ENCODE results near the gene CNTNAP2.

Gene CNTNAP2

DNA sequence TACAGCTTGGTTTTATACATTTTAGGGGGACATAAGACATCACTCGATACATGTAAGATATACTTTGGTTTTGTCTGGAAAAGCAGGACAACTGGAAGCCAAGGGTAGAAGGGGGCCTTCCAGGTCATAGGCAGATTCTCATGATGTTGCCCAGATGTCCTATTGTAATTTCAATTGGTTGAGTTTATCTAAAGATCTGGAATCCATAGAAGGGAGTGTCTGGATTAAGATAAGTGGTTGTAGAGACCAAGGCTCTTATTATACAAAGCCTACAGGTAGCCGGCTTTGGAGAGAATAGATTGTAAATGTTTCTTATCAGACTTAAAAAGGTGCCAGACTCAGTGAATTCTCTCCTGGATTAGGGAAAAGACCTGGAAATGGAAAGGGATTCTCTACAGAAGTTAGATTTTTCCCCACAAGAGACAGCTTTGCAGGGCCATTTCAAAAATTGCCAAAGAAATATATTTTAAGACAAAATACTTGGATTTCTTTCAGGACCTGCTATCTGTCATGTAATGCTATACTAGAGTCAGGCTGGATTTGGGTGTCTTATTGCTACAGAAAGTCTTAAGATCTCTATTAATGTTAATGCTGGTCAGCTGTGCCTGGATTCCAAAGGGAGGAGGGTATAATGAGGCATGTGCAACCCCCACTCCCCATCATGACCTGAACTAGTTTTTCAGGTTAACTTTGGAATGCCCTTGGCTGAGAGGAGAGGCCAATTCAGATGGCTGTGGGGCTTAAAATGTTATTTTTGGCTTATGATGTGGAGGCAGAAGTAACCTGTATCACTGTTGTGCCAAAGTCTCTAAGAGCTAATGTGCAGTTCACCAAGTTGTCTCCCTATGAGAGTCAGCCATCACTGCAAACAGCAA is 1962.8 kb downstream of the CNTNAP2 start:
- DNase-seq, result no peak

DNA sequence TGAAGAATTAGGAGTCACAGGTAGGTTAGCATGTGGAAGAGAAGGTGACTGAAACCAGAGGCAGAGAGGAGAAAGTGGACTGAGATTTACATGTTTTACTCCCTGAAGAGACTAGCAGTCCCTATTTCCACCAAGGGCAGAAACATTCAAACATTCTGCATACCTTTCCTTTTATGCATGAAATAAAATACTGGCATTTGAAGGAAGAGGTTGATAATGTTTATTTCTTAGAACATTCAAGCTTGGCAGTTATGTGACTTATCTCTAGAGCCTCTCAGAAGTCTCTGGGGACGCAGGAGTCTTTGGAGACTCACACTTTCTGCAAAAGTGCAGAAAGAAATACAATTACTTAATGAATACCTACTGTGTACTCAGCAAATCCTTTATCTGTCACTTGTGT is 1966.8 kb downstream of the CNTNAP2 start:
- no peak for DNase-seq

DNA sequence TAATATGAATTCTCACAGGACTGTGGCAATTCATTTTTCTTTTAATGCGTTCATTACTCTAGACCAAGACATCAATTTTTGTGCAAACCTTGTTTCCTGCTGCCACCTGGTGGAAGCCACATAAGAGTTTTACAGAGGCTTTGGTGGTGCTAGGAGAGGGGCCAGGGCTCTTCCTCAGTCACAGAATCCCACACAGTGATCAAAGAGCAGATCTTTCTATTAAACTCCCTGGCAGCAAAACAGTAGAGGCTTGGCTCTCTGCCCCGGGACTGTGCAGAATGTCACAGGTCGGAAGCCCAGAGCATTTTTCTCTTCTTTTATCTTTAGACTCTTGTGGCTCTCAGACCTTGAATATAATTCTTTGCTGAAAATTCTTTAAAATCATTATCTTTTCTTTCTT is 1967.5 kb downstream of the CNTNAP2 start:
- DNase-seq, result no peak

DNA sequence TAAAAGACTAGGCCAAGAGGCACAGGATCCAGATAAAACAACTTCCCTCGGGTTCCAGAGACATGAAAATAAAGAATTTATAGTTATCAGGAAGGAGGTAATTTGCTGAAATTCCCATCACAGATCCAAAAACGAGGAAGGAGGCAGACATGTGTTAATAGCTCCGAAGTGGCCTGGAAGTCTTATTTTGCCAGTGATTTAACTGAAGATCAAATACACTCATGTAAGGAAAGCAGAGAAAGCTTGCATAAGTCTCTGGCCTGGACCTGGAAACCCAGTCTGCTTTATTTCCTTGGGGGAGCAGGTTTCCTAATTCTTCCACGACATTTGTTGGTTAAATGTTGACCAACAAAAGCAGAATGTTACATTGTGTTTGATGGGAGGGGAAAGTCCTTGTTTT is 1975.3 kb downstream of the CNTNAP2 start:
- no peak for DNase-seq

DNA sequence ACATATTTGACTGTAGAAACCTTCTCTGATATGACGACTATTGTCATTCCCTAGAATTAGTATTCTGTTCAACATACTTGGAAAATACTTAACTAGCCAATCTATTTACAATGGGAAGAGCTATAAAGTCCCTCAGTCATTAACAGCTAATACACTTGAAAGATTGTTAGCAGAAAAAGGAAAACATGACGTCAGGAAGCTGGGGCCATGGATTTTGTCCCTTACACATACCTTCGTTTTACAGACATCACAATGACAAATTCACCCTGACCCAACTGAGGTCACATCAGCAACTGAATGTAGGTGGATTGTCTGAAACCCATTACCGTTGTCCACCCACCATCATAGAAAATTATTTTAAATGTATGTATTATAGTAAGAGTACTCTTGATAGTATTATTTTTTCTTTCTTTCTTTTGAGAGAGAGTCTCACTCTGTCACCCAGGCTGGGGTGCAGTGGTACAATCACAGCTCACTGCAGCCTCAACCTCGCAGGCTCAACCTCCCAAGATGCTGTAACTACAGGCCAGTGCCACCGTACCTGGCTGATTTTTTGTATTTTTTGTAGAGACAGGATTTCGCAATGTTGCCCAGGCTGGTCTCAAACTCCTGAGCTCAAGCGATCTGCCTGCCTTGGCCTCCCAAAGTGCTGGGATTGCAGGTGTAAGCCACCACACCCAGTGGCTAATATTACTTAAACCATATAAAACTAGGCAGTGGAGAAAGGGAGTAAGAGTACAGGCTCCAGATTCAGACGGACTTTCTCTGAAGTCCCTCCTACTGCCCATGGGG is 1977.0 kb downstream of the CNTNAP2 start:
- no peak for DNase-seq

DNA sequence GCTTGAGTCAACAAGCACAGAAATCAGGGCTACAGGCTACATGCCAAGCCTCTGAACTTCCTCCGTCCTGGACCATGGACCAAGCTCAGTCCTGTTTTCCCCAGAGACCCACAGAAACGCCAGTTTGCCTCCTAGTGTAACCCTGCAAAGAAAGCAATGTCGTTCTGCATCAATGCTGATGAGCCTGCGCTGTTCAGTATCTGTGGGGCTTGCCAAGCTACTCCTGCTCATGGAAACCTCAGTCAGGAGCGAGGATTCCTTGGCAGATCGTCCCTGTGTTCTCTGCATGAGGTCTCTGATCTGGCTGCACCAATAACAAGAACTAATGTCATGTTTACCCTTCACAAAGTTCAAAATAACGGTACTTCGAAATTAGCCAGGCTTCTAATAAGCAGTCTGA is 1978.5 kb downstream of the CNTNAP2 start:
- DNase-seq, result no peak

DNA sequence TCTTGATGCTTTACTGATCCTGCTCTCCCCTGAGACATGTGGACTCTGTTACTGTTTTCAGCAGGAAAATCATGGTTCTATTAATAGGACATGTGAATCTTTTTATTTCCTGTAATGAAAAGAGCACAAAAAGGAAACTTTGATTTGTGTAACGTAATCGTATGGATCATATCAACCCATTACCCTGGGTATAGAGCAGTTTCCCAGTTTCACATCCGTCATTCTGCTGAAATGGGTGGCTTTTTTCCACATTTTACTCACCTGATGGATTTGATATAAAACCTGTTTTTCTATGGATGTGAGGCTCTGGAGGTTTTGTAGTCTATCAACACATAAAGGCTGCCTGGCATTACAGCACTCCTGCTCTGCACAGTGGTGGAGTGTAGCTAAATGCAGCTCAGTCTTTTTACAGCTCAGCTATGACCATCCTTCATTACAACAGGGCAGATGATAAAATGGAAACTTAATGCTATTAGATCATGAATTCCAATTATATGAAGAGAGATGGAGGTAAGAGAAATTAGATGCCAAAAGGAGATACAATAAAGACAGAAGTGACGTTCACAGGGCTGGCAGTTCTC is 1987.6 kb downstream of the CNTNAP2 start:
- DNase-seq, result no peak

DNA sequence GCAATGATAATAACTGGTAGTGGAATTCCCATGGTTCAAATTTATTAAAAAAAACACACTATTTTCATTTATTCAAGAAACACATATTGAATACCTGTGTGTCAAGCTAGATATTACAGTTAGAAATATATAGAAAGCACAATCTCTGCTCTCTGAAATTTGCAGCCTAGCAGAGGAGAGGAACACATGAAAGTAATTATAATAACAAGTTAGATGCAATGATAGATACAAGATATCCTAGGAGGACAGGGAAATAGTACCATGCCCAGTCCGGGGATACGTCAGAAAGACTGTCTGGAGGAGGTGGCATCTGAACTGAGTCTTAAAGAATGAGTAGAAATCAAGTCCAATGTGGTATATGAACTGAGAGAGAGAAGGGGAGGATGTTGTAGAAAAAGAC is 1988.3 kb downstream of the CNTNAP2 start:
- DNase-seq, result no peak

DNA sequence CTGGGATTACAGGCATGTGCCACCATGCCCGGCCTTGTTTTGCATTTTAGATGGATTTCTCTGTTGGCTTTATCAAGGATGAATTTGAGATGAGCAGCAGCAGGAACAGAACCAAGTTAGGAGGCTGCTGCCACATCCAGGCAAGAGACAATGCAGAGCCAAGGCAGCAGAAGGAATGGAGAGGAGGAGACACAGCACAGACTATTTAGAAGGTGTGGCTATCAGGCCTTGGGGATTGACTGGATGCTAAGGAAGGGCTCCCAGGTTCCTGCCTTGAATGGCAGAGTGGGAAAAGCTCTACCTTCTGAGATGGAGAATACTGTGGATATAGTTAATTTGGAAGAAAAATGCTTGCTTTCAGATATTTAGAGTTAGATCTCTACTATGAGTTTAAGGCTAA is 1989.3 kb downstream of the CNTNAP2 start:
- no peak for DNase-seq

DNA sequence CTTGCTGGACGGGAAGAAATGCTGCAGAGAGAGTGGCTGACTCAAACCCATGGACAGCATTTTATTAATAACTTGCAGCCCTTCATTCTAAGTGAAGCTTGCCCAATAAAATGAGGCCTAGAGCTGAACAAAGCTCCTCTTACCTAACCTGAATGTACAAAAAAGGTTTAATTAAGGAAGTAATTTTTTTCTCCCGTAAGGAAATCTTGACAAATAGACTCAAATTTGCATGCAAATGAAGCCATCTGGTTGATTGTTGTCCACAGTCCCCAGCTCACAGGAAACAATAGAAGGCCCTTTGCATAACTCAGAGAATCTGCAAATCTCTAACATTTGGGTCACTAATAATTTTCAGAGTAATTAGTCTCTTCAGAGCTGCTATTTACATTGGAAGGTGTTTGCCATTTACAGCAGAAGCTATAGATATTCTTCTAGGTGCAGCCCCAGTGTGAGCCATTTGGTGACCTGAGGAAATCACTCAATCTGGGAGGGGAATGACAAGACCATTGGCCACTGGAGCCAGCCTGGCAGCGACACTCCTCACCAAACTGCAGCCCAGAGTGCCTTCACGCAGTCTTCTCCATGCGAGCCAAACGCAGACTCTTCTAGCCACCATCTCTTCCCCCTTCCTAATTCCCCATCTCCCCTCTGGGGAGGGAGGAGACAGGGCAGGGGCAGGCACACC is 1991.0 kb downstream of the CNTNAP2 start:
- no peak for DNase-seq

DNA sequence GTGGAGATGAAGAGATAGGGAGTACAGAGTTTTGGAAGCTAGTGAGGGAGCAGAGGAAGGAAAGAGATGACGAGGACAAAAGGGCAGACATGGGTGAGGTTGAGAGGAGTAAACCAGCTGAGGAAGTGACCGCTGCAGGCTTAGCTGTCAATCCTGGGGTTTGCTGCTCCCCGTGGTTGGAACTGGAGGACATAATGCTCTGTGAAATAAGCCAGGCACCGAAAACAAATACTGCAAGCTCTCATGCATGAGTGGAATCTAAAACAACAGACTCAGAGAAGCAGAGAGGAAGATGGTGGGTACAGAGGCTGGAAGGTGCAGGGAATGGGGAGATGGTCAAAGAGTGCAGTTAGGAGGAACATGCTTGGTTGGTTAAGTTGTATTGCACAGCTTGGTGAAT is 1991.8 kb downstream of the CNTNAP2 start:
- no peak for DNase-seq

DNA sequence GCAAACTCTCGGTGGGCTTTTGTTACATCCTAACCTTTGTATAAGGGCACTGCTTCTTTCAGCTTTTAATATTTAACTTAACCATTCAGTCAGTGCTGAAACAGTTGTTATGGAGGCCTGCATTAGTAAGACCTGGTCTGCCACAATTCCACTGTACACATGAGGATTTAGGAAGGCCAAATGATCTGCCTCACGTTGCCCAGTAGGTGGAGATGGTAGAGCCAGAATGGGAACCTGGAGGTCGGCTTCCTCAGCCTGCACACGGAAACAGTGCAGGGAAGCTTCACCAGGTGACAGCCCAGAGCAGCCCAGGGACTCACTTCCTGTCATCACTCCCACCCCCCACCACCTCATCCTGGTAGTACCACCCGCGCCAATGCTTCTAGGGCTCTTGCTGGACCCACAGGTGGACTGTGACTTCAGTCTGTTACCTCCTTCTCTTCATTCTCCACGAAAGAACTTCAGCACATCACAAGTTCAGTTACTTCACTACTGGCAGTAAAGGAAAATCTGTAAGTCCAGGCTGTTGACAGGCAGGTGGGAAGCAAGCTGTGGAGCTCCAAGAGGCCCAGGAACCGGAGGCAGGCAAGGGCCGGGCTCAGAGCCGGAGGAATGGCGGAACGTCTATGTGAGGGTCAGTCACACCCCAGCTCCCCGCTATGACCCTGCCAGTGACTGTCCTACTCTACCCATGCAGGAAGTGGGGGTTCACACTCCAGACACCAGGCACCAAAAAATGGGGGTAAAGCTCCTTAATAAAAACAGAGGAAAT is 1993.7 kb downstream of the CNTNAP2 start:
- no peak for DNase-seq

DNA sequence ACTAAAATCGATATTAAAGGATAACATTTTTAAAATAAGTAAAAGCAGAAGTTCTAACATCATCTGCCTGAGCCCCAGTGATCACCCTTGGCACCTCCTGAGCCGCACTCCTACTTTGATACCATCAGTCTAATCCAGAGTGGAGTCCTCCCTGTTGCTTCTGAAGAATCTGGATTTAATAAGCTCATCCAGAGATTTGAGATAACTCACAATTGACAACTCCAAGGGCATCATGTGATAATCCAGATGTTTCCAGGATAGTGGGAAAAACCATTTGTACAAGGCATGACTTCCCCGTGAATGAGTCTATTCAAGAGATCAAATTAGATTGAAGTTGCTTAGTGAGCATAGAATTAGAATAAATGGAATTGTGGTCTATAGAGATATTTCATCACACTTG is 1998.2 kb downstream of the CNTNAP2 start:
- DNase-seq, result no peak

DNA sequence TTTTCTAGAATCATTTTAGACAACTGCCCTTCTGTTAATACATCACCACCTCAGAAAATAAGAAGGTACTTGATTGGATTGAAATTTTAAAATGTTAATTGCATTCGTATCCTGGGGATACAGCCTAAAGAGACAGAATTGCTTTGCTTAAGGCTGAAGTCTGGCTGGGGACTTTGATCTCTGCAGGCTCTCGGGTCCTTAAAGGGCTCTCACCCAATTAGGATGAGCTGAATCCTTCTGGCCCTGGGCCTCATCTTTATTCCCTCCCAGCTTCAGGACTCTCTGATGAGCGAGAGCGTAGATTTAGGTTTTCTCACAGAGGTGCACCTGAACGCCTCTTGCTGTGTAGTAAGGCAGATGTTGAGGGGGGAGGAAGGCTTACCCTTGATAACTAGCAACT is 1998.7 kb downstream of the CNTNAP2 start:
- DNase-seq, result no peak

DNA sequence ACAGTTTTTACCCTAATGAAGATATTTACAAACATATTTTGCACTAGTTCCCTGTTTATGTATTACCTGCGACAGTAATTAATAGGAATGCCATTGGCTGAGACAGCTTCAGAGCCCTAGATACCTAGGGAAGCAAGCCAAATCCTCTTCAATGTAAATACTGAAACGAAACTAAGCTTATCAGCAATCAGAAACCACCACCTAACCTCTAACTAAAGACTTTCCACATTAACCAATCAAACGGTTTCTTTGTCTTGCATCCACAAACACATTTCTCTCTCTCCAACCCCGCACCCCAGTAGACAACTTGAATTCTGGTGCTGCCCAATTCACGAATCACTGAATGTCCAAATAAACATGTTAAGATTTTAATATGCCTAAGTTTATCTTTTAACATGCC is 1999.6 kb downstream of the CNTNAP2 start:
- DNase-seq, result no peak

DNA sequence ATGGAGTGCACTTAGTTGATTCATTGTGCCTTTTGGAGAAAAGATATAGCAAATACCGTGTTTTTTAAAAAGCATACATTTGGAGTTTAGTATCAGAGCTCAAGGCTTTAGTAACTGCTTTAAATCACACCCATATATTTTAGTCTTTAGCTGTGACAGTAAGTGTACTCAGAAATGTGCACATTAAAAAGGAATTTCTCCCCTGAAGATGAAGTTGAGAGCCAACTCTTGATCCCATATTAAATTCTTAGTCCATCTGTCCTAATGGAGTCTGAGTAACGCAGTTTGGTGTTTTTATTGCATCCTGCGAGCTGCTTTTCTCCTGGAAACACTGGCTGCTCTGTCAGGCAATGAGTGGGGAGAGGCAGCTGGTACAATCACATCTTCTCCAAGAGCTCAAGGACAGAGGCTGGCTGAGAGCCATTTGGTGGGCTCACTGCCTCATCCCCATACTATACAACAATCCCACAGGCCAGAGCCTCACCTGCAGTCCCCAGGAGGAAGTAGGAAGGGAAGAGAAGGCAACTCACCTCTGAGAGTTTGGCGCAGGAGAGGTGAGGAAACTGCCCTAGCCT is 2000.3 kb downstream of the CNTNAP2 start:
- no peak for DNase-seq

DNA sequence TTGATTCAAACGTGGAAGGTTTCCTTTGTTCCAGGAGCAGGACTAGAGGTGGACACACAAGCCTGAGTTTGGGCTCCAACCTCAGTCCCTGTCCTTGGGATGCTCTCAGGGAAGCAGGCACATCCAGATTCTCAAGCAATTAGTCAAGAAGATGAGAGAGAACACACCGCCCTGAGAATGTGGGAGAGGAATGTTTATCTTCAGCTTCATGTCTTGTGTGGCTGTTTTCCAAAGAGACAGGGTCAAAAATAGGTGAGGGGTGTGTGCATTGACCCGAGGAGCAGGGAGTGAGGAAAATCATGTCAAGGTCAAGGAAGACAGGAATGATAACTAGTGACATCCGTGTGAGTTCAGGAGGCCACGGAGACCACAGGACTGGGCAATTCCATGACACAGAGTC is 2001.8 kb downstream of the CNTNAP2 start:
- DNase-seq, result no peak

DNA sequence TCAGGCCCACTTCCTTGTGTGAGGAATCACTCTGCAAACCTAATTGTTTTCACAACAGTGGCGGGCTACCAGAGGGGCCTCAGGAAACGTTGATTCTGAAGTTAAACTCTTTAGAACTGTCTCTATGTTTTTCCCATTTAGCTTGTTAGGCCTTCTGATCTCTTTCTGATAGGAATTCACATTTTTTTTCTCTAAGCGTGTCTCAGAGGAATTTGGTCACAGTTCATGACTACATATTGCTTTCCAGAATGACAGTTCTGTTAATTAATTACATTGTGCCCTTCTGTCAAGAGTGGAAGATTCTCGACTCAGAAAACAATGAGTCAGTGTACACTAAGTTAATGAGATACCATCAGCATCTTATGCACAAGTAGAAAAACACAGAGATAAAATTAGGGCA is 2004.8 kb downstream of the CNTNAP2 start:
- no peak for DNase-seq

DNA sequence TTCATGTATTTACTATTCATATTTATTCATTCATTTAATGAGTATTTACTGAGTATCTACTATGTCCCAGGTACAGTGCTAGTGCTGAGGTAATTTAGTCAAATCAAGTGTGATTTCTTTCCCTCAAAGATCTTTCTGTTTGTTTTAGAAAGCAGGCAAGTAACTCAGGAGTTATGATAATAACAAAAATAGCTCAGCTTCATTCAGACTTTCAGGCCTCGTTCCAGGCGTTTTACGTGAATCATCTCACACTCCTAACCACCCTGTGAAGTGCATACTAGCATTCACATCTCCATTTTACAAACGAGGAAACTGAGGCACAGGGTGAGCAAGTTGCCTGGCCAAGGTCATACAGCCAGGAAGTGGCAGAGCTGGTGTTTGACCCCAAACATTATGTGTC is 2005.2 kb downstream of the CNTNAP2 start:
- no peak for DNase-seq

DNA sequence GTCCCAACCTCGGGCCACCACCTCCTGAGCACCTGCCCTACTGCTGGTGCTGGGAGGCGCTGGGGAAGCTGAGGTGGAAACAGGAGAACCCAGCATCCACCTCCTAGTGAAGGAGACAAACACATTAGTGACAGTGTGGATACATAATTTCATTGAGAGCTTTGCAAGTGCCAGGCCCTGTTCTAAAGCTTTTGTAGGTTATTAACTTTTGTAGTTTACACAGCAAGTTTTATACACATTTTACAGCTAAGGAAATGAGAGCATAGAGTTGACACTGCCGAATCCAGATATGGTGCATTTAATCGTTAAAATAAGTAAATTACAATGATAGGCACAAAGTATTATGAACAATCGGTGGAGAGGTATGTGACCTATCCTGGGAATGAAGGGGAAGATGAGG is 2007.9 kb downstream of the CNTNAP2 start:
- no peak for DNase-seq

DNA sequence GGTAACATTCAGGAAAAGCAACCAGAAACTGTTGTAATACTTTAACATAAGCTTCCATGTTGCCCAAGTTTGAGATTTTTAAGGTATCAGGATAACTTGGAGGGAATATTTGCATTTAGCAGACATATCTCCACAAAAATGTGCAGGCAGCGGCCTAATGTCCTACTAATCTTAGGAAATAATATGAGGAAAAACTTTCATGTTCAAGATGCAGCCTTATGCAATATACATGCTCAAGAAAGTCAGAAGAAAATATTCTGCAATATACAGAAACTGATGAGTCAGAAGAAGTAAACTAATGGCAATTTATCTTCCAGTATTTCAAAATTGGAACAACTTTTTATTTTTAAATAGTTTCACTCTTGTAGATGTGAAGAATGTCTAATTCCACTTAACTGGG is 2010.8 kb downstream of the CNTNAP2 start:
- DNase-seq, result no peak

DNA sequence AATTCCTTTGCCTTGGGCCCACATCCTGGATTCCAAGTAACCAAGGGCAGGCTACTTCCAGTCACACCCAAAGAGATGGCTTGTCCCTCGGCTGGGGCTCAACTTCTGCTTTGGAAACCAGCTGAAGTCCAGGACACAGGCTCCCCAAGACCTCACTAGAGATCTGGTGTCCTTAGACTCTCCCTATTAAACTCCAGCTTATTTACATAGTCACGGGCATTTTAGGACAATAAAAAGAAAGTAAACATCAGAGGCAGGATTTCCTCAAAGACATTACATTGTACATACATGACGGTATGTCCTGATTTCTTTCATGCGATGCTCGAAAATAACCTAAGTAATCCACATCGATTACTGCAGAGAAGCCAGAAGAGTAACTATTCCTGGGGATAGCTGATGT is 2012.4 kb downstream of the CNTNAP2 start:
- no peak for DNase-seq
